Fibroblast of lung (primary cell): ENCODE data around the gene BEND4.

Experiments
- EZH2 ChIP-seq: IDR thresholded peaks from 2 replicates; pipeline ENCODE4 v1.5.1; 2012; ENCODE audit warnings: low read length, control low read depth, mild to moderate bottlenecking; ENCODE audit errors: missing control alignments
- TF ChIP-seq, protein P1 (sequence below), 2 donors: IDR thresholded peaks in 1 of 2; conservative IDR thresholded peaks in 1 of 2; 1 replicate in 1 of 2; 2 replicates in 1 of 2; pipeline ENCODE4 v1.5.1; 2011 to 2012; ENCODE audit warnings: low read length in 2 of 2, control low read depth in 1 of 2, inconsistent platforms in 1 of 2, low read depth in 1 of 2, mild to moderate bottlenecking in 1 of 2

DNA sequence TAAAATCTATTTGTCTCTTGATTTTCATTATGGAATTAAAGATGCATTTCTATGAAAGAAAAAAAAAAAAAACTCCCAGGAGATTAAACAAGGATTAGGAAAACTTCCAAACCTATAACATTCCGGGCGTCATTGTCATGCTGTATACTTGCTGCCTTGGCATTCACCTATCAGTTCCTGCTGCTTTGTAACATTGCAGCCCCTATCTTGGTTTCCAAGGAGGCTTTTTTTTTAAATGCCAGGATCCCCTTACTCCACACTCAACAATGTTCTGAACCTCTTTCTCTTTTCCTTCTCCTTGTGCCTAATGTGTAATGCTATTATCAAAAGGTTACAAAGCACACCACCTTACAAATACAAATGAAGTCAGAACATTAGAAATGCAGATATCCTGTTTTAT is 20.5 kb upstream of the BEND4 start:
- TF ChIP-seq, protein P1, sequence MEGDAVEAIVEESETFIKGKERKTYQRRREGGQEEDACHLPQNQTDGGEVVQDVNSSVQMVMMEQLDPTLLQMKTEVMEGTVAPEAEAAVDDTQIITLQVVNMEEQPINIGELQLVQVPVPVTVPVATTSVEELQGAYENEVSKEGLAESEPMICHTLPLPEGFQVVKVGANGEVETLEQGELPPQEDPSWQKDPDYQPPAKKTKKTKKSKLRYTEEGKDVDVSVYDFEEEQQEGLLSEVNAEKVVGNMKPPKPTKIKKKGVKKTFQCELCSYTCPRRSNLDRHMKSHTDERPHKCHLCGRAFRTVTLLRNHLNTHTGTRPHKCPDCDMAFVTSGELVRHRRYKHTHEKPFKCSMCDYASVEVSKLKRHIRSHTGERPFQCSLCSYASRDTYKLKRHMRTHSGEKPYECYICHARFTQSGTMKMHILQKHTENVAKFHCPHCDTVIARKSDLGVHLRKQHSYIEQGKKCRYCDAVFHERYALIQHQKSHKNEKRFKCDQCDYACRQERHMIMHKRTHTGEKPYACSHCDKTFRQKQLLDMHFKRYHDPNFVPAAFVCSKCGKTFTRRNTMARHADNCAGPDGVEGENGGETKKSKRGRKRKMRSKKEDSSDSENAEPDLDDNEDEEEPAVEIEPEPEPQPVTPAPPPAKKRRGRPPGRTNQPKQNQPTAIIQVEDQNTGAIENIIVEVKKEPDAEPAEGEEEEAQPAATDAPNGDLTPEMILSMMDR (conservative IDR thresholded peaks at IDR 0.05 in 1 of 2, IDR thresholded peaks at IDR 0.05 in 1 of 2; ENCODE audit: low read depth in 1 of 2, low read length in 2 of 2), result no peak
- no peak for TF ChIP-seq EZH2
